Glomerular endothelial cell (primary cell): ENCODE results near the gene SYK. TPM values are rescaled to one million over a fixed set of nuclear protein-coding genes. Genes with fewer than 3 reads are reported as not detected.
"Not testable (repeated sequence)": the region's sequence is repeated elsewhere in the genome, so short reads cannot be mapped to it uniquely, and the experiment has no call there.

Source experiments
- DNase-seq: peaks from one replicate; pipeline ENCODE4 v3.0.0-alpha.2; 2011; ENCODE audit warnings: low read depth, low spot score; ENCODE audit errors: extremely low read depth
- total RNA-seq: library from RNA; depleted of rRNA; stranded (reverse); fragments of >200 nt; gene quantifications from 2 replicates; pipeline ENCODE4 v1.2.3, GENCODE V29; 2015

The SYK gene
- total RNA-seq, result 1.3 and 2.8 TPM in 2 replicates

GRCh38 chr9:90801241-90801972, at the start of gene SYK:
SYK (plus strand) TSS chr9:90801819; CDS start chr9:90843899, 42,080 bp downstream.
- DNase-seq, result no peak

GRCh38 chr9:90755514-90756371, 45.9 kb upstream of the SYK start:
- not testable (repeated sequence) for DNase-seq

GRCh38 chr9:90760577-90760976, 41.0 kb upstream of the SYK start:
- DNase-seq, result not testable (repeated sequence)

GRCh38 chr9:90766731-90767130, 34.9 kb upstream of the SYK start:
- no peak for DNase-seq

- no peak for DNase-seq
Measured at GRCh38 chr9:90767523-90768100, 34.0 kb upstream of the SYK start.

GRCh38 chr9:90770182-90770738, 31.4 kb upstream of the SYK start:
- DNase-seq, result no peak

GRCh38 chr9:90770927-90771326, 30.7 kb upstream of the SYK start:
- no peak for DNase-seq

GRCh38 chr9:90772386-90772785, 29.2 kb upstream of the SYK start:
- DNase-seq, result no peak

- no peak for DNase-seq
Measured at GRCh38 chr9:90773617-90774016, 28.0 kb upstream of the SYK start.

GRCh38 chr9:90774071-90774470, 27.5 kb upstream of the SYK start:
- DNase-seq, result no peak

GRCh38 chr9:90774682-90775081, 26.9 kb upstream of the SYK start:
- no peak for DNase-seq

GRCh38 chr9:90775657-90776056, 26.0 kb upstream of the SYK start:
- no peak for DNase-seq

- no peak for DNase-seq
Measured at GRCh38 chr9:90778746-90779145, 22.9 kb upstream of the SYK start.

- no peak for DNase-seq
Measured at GRCh38 chr9:90783552-90783951, 18.1 kb upstream of the SYK start.

GRCh38 chr9:90783964-90784363, 17.7 kb upstream of the SYK start:
- no peak for DNase-seq

GRCh38 chr9:90787771-90788460, 13.7 kb upstream of the SYK start:
- no peak for DNase-seq

- not testable (repeated sequence) for DNase-seq
Measured at GRCh38 chr9:90788527-90788926, 13.1 kb upstream of the SYK start.

GRCh38 chr9:90789408-90789807, 12.2 kb upstream of the SYK start:
- DNase-seq, result no peak

GRCh38 chr9:90789862-90790261, 11.8 kb upstream of the SYK start:
- DNase-seq, result no peak

- DNase-seq, result not testable (repeated sequence)
Measured at GRCh38 chr9:90793024-90793423, 8.6 kb upstream of the SYK start.

- DNase-seq, result no peak
Measured at GRCh38 chr9:90793729-90794128, 7.9 kb upstream of the SYK start.
